Stimulated activated CD4-positive, alpha-beta T cell treated with anti-CD3 and anti-CD28 coated beads, Interleukin-4, amount 100 ng/mL, for 24 hours (primary cell): Measurements from ENCODE around the gene CLCF1.
"Not testable (repeated sequence)": the region's sequence is repeated elsewhere in the genome, so short reads cannot be mapped to it uniquely, and the experiment has no call there.

ENCODE experiments used
- DNase-seq: peaks from one replicate; pipeline ENCODE4 v3.0.0-alpha.2; 2020

Gene CLCF1

DNA sequence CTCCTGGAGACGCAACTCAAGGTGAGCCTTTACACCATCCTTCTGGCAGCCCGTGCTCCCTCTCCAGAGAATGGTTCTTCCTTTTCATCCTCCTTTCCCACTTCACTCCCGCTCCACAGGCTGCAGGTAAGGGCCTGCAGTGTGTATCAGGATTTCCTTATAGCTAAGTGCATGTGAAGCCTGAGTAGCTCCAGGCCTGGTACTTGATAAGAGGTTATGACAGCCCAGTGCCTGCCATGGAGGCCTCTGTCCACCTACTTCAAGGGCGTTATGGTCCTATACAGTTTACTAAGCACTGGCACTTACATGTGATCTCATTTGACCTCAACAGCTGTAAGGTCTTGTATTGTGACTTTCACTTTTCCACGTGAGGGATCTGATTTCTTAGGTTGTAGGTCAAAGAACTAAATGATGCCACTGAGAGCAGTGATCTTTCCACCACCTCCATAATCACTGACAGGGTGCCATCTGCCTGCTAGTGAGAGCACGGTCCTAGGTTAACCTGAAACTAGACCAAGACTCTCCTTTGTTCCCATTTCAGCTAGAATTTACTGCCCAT, 52.0 kb downstream of the CLCF1 start:
- DNase-seq = no peak

DNA sequence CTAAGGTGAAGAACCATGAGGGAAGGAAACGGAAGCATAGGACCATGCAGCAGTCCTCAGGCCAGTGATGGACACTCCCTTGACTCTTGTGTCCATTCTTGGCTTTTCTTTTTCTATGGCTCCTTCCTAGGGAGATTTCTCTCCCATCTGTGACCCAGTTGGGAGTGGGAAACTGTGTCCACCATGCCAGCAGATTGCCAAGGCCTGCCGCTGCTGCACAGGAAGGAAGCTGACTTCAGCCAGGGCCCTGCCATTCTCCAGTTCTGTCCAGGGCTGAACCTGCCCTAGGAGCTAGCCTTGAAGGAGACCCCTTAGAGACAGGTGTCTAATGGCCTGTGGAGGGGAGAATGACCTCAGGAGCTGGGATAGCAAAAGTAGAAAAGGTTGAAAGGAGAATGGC, 52.7 kb downstream of the CLCF1 start:
- DNase-seq = no peak

DNA sequence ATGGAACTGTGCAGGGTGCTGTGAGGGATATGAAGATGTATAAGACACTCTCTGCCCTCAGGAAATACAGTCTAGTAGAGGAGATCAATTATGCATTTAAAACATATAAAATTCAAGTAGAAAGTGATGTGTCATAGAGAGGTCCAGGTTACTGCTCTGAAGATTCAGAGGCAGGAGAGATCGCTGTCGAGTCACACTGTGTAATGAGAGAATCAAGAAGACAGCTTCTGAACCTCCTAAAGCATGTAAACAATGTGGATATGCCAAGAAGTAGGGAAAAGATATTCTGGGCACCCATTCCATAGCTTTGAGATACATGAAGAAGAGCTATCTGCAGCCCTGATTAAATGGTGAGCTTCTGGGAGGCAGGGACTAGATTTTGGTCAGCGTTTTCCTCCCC, 53.4 kb downstream of the CLCF1 start:
- DNase-seq = no peak

DNA sequence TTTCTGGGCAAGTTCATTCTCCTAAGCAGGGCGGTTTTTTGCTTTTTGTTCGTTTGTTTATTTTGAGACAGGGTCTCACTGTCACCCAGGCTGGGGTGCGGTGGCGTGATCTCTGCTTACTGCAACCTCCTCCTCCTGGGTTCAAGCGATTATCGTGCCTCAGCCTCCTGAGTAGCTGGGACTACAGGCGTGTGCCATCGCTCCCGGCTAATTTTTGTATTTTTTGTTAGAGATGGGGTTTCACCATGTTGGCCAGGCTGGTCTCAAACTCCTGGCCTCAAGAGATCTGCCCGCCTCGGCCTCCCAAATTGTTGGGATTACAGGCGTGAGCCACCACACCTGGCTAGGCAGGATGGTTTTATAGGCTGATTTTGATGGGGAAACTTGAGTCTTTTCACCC, 54.5 kb downstream of the CLCF1 start:
- not testable (repeated sequence) for DNase-seq

DNA sequence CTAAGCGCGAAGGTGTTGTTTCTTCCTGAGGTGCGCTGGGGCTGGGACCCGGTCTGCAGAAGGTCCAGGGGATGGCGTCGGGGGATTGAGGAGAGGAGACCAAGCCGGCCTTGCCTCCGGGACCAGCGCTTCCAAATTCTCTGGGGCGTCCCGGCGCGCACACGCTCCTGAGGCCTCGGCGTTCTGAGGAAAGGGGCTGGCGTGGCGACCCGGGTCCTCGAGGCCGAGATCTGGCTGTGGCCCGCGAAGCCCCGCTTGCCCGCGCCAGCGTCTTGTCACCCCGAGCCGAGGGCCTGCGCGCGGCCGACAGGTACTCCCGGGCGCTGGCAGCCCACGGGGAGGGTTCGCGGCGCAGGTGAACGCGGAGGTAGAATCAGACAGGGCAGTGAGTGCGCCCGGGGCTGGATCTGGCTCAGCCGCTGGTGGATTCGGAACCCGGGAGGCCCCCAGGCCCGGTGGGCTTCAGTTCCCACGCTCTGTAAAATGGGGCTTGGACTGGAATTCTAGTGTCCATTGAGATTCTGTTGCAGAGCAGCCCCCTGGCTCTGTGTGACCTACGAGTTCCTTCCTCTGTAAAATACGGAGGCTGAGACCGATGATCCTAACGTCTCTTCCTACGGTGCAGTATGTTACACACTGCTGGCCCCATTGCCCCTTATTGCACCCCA, 55.4 kb downstream of the CLCF1 start:
- DNase-seq = no peak

DNA sequence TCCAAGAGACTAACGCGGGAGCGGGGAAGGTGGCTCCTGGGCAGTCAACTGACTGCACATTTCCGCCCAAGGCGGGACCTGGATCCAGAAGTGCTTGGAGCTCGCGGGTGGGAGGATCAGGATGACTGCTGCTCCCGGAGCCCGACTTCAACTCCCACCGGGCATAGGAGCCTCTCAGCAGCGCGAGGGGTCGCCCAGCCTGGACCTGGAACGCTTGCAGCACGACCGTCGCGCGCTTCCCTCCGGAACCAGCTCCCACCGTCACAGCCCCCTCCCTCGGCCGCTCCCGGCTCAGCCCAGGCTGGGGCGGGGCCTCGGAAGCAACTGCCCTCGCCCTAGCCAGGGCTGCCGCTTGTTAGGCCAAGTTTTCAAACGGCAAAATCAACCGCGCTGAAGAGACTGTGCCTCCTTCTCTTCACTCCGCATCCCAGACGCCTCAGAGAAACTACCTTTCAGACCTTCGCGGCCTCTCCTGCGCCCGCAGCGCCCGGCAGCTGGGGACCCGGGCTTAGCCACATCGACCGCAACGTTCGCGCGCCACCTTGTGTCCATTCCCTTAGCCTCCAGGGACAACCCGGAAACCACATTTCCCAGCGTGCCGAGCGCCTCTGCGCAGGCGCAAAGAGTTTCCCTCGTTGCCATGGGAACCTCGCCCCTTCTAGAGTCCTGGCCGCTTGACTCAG, 56.1 kb downstream of the CLCF1 start:
- peak; percentile 99 for DNase-seq

DNA sequence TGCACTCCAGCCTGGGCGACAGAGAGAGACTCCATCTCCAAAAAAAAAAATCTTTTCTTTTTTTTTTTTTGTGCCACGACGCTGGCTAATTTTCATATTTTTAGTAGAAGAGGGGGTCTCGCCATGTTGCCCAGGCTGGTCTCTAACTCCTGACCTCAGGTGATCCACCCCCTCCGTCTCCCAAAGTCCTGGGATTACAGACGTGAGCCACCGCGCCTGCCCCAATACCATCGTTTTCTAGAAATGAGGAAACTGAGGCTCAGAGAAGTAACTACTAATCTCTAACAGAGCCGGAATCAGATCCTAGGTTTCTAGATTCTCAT, 56.6 kb downstream of the CLCF1 start:
- DNase-seq = no peak

DNA sequence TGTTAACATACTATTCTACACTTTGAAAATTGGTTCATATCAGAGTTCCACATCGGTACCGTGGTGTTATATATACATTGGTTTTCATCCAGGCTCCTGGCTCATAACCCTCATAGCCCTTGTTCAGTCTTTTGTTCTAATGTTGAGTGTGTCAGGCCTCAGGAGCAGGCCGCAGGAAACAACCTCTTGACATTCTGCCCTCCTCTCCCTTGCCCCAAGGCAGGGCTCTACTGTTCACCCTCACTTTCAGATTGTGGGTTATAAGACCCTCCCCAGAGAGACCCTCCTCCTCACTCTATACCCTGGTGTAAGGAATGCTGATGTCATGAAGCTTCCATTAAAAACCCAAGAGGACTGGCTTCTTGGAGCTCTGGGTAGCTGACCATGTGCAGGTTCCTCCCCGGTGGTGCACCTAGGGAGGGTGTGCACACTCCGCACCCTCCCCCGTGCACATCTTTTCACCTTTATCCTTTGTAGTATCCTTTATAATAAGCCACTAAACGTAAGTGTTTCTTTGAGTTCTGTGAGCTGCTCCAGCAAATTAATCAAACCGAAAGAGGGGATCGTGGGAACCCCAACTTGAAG, 58.0 kb downstream of the CLCF1 start:
- DNase-seq = no peak

DNA sequence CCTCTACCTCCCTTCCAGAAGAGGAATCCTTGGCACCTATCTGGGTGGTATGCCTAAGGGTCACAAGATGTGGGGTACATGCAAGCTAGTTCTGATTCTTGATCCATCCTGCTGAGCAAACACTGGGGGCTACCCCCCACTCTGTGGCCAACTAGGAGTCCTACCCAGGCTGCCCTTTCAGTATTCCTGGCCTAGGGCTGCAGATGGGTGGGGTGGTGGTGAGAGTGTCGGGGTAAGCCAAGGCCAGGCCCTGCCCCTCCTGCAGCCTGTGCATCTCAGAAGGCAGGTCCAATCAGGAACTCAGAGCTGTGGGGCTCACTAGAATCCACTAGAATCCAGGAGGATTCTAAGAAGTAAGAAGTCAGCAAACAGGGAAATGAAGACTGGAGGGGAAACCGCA, 59.2 kb downstream of the CLCF1 start:
- DNase-seq = no peak
